Suprapubic skin (tissue), 4 donors: Measurements from ENCODE around the gene PIK3R1.
A peak's percentile ranks its signal among the peaks of the same experiment; 100 is the strongest.

ENCODE experiments used
- CTCF ChIP-seq, 2 donors: fragments of 200-600 bp in 1 of 2; fragments of 450-650 bp in 1 of 2; sonication (generic) in 1 of 2; IDR thresholded peaks; one replicate each; pipeline ENCODE4 v1.5.1; 2016 to 2019; ENCODE audit warnings: antibody characterized with exemption in 2 of 2, mild to moderate bottlenecking in 1 of 2, moderate library complexity in 1 of 2
- EP300 ChIP-seq: sonication (generic); formaldehyde crosslinking; IDR thresholded peaks from one replicate; pipeline ENCODE4 v1.6.1; 2017; ENCODE audit warnings: antibody characterized with exemption
- POLR2AphosphoS5 ChIP-seq, 3 donors: sonication (generic); formaldehyde crosslinking; IDR thresholded peaks; one replicate each; pipeline ENCODE4 v1.6.1; 2017; ENCODE audit warnings: antibody characterized with exemption in 3 of 3

GRCh38 chr5:68239487-68239886 is 23.9 kb downstream of the PIK3R1 start:
- TF ChIP-seq CTCF (IDR thresholded peaks at IDR 0.05) (no peak), EP300 (no peak), POLR2AphosphoS5 (IDR thresholded peaks at IDR 0.05) (peak in 1 of 3 donors; percentile 59)
